ENCODE measurements around the gene ANKRD33B. TPM values are rescaled to one million over a fixed set of nuclear protein-coding genes. Genes with fewer than 3 reads are reported as not detected.
"Not testable (repeated sequence)": the region's sequence is repeated elsewhere in the genome, so short reads cannot be mapped to it uniquely, and the experiment has no call there.

The ANKRD33B gene
- total and polyA plus RNA-seq, 2 experiments from 2014 or later = 2.9 to 15.4 TPM

- Mint-ChIP-seq H3K4me1 (peaks cover 19% of the 10 kb centered on the region), H3K36me3 (ENCODE audit: low read depth) (no peaks in the 10 kb centered on the region), H3K4me3 (no peak overlapping the region), H3K27ac (no peak overlapping the region), H3K27me3 (ENCODE audit: insufficient read depth, low read depth, poor library complexity) (peaks cover 6% of the 10 kb centered on the region), H3K9me3 (peaks cover 8% of the 10 kb centered on the region; the same call in 1 of the 3 replicates)
- Histone ChIP-seq H3K79me2 (replicated peaks; ENCODE audit: insufficient read depth) (no peaks in the 10 kb centered on the region), H2AFZ (no peak overlapping the region), H3K4me3 (no peak overlapping the region), H3K9me2 (ENCODE audit: insufficient read depth) (no peaks in the 10 kb centered on the region; the same call in 1 of the 2 replicates), H3K4me2 (no peak overlapping the region), H4K20me1 (replicated peaks; ENCODE audit: insufficient read depth) (no peaks in the 10 kb centered on the region), H3K36me3 (ENCODE audit: insufficient read depth) (no peaks in the 10 kb centered on the region), H3K4me1 (ENCODE audit: insufficient read depth) (no peaks in the 10 kb centered on the region; the same call in 1 of the 2 replicates), H3F3A (replicated peaks; ENCODE audit: low read depth) (peaks cover 8% of the 10 kb centered on the region), H3K27me3 (ENCODE audit: insufficient read depth) (no peaks in the 10 kb centered on the region), H3K27ac (ENCODE audit: low read depth) (no peak overlapping the region)
- ATAC-seq (no peak), DNase-seq (ENCODE audit: low spot score) (no peak)
- TF ChIP-seq, protein P1, sequence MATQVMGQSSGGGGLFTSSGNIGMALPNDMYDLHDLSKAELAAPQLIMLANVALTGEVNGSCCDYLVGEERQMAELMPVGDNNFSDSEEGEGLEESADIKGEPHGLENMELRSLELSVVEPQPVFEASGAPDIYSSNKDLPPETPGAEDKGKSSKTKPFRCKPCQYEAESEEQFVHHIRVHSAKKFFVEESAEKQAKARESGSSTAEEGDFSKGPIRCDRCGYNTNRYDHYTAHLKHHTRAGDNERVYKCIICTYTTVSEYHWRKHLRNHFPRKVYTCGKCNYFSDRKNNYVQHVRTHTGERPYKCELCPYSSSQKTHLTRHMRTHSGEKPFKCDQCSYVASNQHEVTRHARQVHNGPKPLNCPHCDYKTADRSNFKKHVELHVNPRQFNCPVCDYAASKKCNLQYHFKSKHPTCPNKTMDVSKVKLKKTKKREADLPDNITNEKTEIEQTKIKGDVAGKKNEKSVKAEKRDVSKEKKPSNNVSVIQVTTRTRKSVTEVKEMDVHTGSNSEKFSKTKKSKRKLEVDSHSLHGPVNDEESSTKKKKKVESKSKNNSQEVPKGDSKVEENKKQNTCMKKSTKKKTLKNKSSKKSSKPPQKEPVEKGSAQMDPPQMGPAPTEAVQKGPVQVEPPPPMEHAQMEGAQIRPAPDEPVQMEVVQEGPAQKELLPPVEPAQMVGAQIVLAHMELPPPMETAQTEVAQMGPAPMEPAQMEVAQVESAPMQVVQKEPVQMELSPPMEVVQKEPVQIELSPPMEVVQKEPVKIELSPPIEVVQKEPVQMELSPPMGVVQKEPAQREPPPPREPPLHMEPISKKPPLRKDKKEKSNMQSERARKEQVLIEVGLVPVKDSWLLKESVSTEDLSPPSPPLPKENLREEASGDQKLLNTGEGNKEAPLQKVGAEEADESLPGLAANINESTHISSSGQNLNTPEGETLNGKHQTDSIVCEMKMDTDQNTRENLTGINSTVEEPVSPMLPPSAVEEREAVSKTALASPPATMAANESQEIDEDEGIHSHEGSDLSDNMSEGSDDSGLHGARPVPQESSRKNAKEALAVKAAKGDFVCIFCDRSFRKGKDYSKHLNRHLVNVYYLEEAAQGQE (IDR thresholded peaks at IDR 0.05; ENCODE audit: unreplicated experiment) = no peak
- no peak for TF ChIP-seq CREB1 (CRISPR knock-in tag; IDR thresholded peaks at IDR 0.05; ENCODE audit: low read depth)
- no peak for TF ChIP-seq ZNF331 (CRISPR knock-in tag; IDR thresholded peaks at IDR 0.05; ENCODE audit: low read depth)
- no peak for TF ChIP-seq ZNF114 (CRISPR knock-in tag; IDR thresholded peaks at IDR 0.05)
- no peak for TF ChIP-seq NANOG (IDR thresholded peaks at IDR 0.05; ENCODE audit: borderline replicate concordance)
Observed at GRCh38 chr5:10546186-10546585, 17.7 kb upstream of the ANKRD33B start.

GRCh38 chr5:10548418-10549122 is 15.3 kb upstream of the ANKRD33B start:
- peaks cover 8% of the 10 kb centered on the region for H3F3A ChIP-seq (replicated peaks; ENCODE audit: low read depth)
- H3K36me3 Mint-ChIP-seq (ENCODE audit: low read depth) = no peaks in the 10 kb centered on the region
- peaks cover 8% of the 10 kb centered on the region; the same call in 1 of the 3 replicates for H3K9me3 Mint-ChIP-seq
- no peaks in the 10 kb centered on the region for H3K36me3 ChIP-seq (ENCODE audit: insufficient read depth)
- no peak overlapping the region for H3K4me3 ChIP-seq
- H3K27ac ChIP-seq (ENCODE audit: low read depth) = no peak overlapping the region
- H4K20me1 ChIP-seq (replicated peaks; ENCODE audit: insufficient read depth) = no peaks in the 10 kb centered on the region
- peaks cover 8% of the 10 kb centered on the region for H3K4me1 ChIP-seq (ENCODE audit: insufficient read depth)
- no peak overlapping the region for H2AFZ ChIP-seq
- no peak for ATAC-seq
- no peak for TF ChIP-seq ZNF114 (CRISPR knock-in tag; IDR thresholded peaks at IDR 0.05)
- no peak for TF ChIP-seq POLR2AphosphoS5 (IDR thresholded peaks at IDR 0.05; ENCODE audit: low read depth)
- H3K27ac Mint-ChIP-seq = no peak overlapping the region
- H3K4me1 Mint-ChIP-seq = peaks cover 32% of the 10 kb centered on the region
- no peak for DNase-seq (ENCODE audit: low spot score)
- H3K4me3 Mint-ChIP-seq = no peak overlapping the region
- no peak overlapping the region for H3K4me2 ChIP-seq
- H3K27me3 Mint-ChIP-seq (ENCODE audit: insufficient read depth, low read depth, poor library complexity) = peaks cover 13% of the 10 kb centered on the region
- no peaks in the 10 kb centered on the region for H3K79me2 ChIP-seq (replicated peaks; ENCODE audit: insufficient read depth)
- no peaks in the 10 kb centered on the region for H3K27me3 ChIP-seq (ENCODE audit: insufficient read depth)
- no peaks in the 10 kb centered on the region; the same call in 1 of the 2 replicates for H3K9me2 ChIP-seq (ENCODE audit: insufficient read depth)

DNA sequence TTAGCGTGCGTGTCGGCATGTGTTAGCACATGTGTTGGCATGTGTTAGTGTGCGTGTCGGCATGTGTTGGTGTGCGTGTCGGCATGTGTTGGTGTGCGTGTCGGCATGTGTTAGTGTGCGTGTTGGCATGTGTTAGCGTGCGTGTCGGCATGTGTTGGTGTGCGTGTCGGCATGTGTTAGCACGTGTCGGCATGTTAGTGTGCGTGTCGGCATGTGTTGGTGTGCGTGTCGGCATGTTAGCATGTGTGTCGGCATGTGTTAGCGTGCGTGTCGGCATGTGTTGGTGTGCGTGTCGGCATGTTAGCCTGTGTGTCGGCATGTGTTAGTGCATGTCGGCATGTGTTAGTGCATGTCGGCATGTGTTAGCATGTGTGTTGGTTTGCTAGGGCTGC is 14.8 kb upstream of the ANKRD33B start:
- H3K27me3 Mint-ChIP-seq (ENCODE audit: insufficient read depth, low read depth, poor library complexity) = peaks cover 13% of the 10 kb centered on the region
- not testable (repeated sequence) for H3F3A ChIP-seq (replicated peaks; ENCODE audit: low read depth); H3K36me3 ChIP-seq (ENCODE audit: insufficient read depth); H3K27me3 ChIP-seq (ENCODE audit: insufficient read depth); H3K36me3 Mint-ChIP-seq (ENCODE audit: low read depth); H3K79me2 ChIP-seq (replicated peaks; ENCODE audit: insufficient read depth); H3K27ac Mint-ChIP-seq; H3K4me3 ChIP-seq; H3K4me1 ChIP-seq (ENCODE audit: insufficient read depth); H3K4me2 ChIP-seq; H3K9me2 ChIP-seq (ENCODE audit: insufficient read depth); H2AFZ ChIP-seq; H3K4me3 Mint-ChIP-seq; H3K9me3 Mint-ChIP-seq; H4K20me1 ChIP-seq (replicated peaks; ENCODE audit: insufficient read depth); DNase-seq (ENCODE audit: low spot score); ATAC-seq
- H3K27ac ChIP-seq (ENCODE audit: low read depth) = 0 out of 2 replicates have a peak overlapping the region, but pooled peaks have one; percentile 93
- H3K4me1 Mint-ChIP-seq = peaks cover 32% of the 10 kb centered on the region

All from GM23338 (cell line).